Fibroblast of mammary gland (primary cell): Measurements from ENCODE around the gene BEGAIN.

Source experiments
- DNase-seq: peaks from one replicate; pipeline ENCODE4 v3.0.0-alpha.2; 2010; ENCODE audit warnings: low read depth
- H3K4me3 ChIP-seq: 2 replicates; pipeline ENCODE4 v1.5.1; 2011; ENCODE audit warnings: low read depth, mild to moderate bottlenecking, low read length, moderate library complexity; ENCODE audit not compliant: control insufficient read depth
- CTCF ChIP-seq: conservative IDR thresholded peaks from 2 replicates; pipeline ENCODE4 v1.5.1; 2011; ENCODE audit warnings: low read depth, low read length, inconsistent platforms; ENCODE audit not compliant: control insufficient read depth, insufficient read depth

Gene BEGAIN

DNA sequence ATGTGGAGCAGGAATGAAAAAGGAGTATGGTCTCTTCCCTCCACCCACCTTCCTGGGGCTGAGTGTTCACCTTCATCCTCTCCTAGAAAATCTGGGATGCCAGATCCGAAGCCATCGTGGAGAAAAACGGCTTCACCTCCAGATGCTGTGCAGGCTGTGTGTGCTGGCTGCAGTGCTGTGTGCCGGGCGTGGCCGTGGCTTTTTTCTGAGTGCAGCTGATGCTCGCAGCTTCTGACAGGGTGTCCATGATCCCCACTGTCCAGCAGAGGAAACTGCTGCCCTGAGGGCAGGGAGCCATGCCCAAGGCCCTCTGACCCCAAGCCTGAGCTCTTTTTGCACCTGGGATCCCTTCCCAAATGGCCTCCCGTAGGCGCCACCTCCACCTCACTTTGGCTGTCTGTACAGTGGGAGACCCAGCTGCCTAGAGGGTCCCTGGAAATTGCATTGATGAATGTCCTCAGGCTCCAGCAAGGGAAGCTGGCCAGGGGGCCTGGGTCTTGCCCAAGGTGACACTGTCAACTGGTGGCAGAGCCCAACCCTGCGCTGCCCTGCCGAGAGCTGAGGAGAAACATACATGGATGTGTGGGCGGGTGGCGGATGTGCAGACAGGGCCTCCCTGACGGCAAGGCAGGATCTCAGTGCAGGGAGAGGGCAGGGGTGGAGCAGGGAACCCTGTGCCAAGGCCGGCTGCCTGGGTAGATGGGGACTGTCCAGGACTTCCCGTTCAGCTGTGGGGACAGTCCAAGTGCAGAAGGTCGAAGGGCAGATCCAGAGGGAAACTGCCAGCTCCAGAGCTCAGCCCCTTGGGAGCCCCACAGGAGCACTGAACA, 53.3 kb downstream of the BEGAIN start:
- DNase-seq, result no peak
- H3K4me3 ChIP-seq, result no peak overlapping the region
- TF ChIP-seq CTCF, result no peak

GRCh38 chr14:100532906-100533655, 54.1 kb downstream of the BEGAIN start:
- no peak for TF ChIP-seq CTCF
- no peak overlapping the region for H3K4me3 ChIP-seq
- peak; percentile 29 for DNase-seq

GRCh38 chr14:100532154-100532861, 54.9 kb downstream of the BEGAIN start:
- DNase-seq, result no peak
- TF ChIP-seq CTCF, result no peak
- H3K4me3 ChIP-seq, result no peak overlapping the region

GRCh38 chr14:100531152-100532121, 55.8 kb downstream of the BEGAIN start:
- H3K4me3 ChIP-seq, result no peak overlapping the region
- DNase-seq, result no peak
- no peak for TF ChIP-seq CTCF

DNA sequence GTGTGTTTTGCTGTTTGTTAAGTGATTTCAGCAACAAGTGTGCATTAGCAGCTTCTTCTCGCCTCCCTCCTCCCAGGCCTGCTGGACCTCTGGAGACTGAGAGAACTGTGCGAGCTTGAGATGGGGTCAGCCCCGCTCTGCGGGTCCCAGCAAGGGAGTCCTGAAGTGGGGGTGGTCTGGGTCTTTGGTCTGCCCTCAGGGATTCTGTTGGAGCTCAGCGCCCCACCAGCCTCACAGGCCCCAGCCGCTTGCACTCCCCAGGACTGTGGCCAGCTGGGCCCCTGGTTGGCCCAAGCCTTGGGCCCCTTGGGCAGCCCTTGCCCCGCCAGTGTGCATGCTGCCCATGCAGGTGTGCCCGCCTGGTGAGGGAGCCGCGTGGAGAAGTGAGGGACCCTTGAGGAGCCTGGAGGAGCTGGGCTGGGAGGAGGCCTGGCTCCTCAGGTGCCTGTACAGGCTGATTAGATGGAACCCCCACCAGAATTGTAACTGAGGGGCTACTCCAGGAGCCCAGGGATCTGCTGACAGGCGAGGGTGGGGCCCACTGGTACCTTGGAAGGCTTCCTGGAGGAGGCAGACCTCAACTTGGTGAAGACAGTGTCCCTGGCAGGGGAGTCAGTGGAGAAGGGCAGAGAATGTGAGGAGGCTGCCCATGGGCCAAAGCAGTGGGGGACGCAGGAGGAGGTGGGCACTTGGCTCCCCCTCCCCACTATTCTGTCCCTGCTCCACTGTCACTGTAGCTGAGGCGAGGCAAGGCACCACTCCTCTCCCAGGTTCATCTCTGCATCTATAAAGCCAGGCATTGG, 56.7 kb downstream of the BEGAIN start:
- no peak for DNase-seq
- no peak for TF ChIP-seq CTCF
- no peak overlapping the region for H3K4me3 ChIP-seq
